Liver (tissue), 9 donors: Measurements from ENCODE around the gene GARIN5A. TPM values are rescaled to one million over a fixed set of nuclear protein-coding genes. Genes with fewer than 3 reads are reported as not detected.
"Not testable (repeated sequence)": the region's sequence is repeated elsewhere in the genome, so short reads cannot be mapped to it uniquely, and the experiment has no call there.

Source experiments
- DNase-seq: peaks from one replicate; pipeline ENCODE4 v3.0.0-alpha.2; 2017; ENCODE audit warnings: low spot score
- H3K27ac ChIP-seq, 2 donors: one replicate each; pipeline ENCODE4 v1.7.0; 2013; ENCODE audit warnings: inconsistent platforms in 2 of 2, low read length in 2 of 2, control low read depth in 1 of 2, low read depth in 1 of 2, mild to moderate bottlenecking in 1 of 2
- H3K27me3 ChIP-seq, 4 donors: one replicate each; pipeline versions ENCODE4 v1.6.1 to v1.7.0; 2013; ENCODE audit warnings: low read length in 3 of 4, inconsistent platforms in 1 of 4, mild to moderate bottlenecking in 1 of 4, moderate library complexity in 1 of 4; ENCODE audit not compliant: control insufficient read depth in 4 of 4, insufficient read depth in 4 of 4
- H3K36me3 ChIP-seq, 4 donors: one replicate each; pipeline versions ENCODE4 v1.6.1 to v1.7.0; 2013; ENCODE audit warnings: low read length in 3 of 4, mild to moderate bottlenecking in 3 of 4, low read depth in 1 of 4, moderate library complexity in 1 of 4; ENCODE audit not compliant: control insufficient read depth in 4 of 4, insufficient read depth in 3 of 4
- H3K4me1 ChIP-seq, 4 donors: one replicate each; pipeline versions ENCODE4 v1.6.1 to v1.7.0; 2013; ENCODE audit warnings: low read length in 3 of 4, mild to moderate bottlenecking in 3 of 4, moderate library complexity in 1 of 4; ENCODE audit not compliant: control insufficient read depth in 4 of 4, insufficient read depth in 4 of 4
- H3K4me3 ChIP-seq, 3 donors: one replicate each; pipeline versions ENCODE4 v1.6.1 to v1.7.0; 2013; ENCODE audit warnings: low read length in 3 of 3, control low read depth in 1 of 3, low read depth in 1 of 3, mild to moderate bottlenecking in 1 of 3
- H3K9ac ChIP-seq, 2 donors: one replicate each; pipeline ENCODE4 v1.7.0; 2013; ENCODE audit warnings: low read length in 2 of 2, mild to moderate bottlenecking in 2 of 2, moderate library complexity in 2 of 2, control low read depth in 1 of 2, low read depth in 1 of 2
- H3K9me3 ChIP-seq, 4 donors: one replicate each; pipeline versions ENCODE4 v1.6.1 to v1.7.0; 2013; ENCODE audit warnings: low read length in 3 of 4; ENCODE audit not compliant: control insufficient read depth in 4 of 4
- EGR1 ChIP-seq, 2 donors: IDR thresholded peaks; 2 replicates each; pipeline ENCODE4 v1.6.1; 2016 to 2018; ENCODE audit warnings: antibody characterized with exemption in 2 of 2, low read depth in 2 of 2
- FOXA1 ChIP-seq: IDR thresholded peaks from 2 replicates; pipeline ENCODE4 v1.6.1; 2016; ENCODE audit warnings: antibody characterized with exemption
- HNF4A ChIP-seq, 2 donors: conservative IDR thresholded peaks; 2 replicates each; pipeline ENCODE4 v1.6.1; 2016; ENCODE audit warnings: antibody characterized with exemption in 2 of 2, mild to moderate bottlenecking in 2 of 2
- JUND ChIP-seq, 2 donors: IDR thresholded peaks; 2 replicates each; pipeline ENCODE4 v1.6.1; 2016; ENCODE audit warnings: antibody characterized with exemption in 2 of 2
- RAD21 ChIP-seq, 2 donors: IDR thresholded peaks; 2 replicates each; pipeline ENCODE4 v1.6.1; 2016; ENCODE audit warnings: antibody characterized with exemption in 2 of 2, mild to moderate bottlenecking in 2 of 2
- RXRA ChIP-seq, 2 donors: IDR thresholded peaks; 2 replicates each; pipeline ENCODE4 v1.6.1; 2017 to 2018; ENCODE audit warnings: antibody characterized with exemption in 2 of 2, mild to moderate bottlenecking in 1 of 2
- TAF1 ChIP-seq: conservative IDR thresholded peaks from 2 replicates; pipeline ENCODE4 v1.6.1; 2016; ENCODE audit warnings: antibody characterized with exemption, mild to moderate bottlenecking
- WGBS: extraction: QIAGEN DNeasy Blood & Tissue Kit; methylation state at CpG from one replicate; pipeline ENCODE4 v1.1.7; 2013; 5-methylcytosine and 5-hydroxymethylcytosine counted together
- polyA plus RNA-seq, 2 donors: library from polyadenylated mRNA; stranded (reverse) in 1 of 2; unstranded in 1 of 2; fragments of 200-250 nt in 1 of 2; fragments of >200 nt in 1 of 2; fragmentation: Nextera tagmentation in 1 of 2; extraction: Ambion mirVana in 1 of 2; gene quantifications; one replicate each; pipeline versions ENCODE4 v1.2.1 to v1.2.3, GENCODE V29; 2013 to 2015
- total RNA-seq, 2 donors: library from RNA; depleted of rRNA; stranded (reverse); fragments of >200 nt; gene quantifications; one replicate each; pipeline ENCODE4 v1.2.3, GENCODE V29; 2014
- TF ChIP-seq, protein P1 (sequence below): fragments of 150-350 bp; IDR thresholded peaks from 2 replicates; pipeline ENCODE4 v1.5.1; 2017; ENCODE audit warnings: improper control_type of control experiment, low read depth, low read length; ENCODE audit not compliant: missing input control
- TF ChIP-seq, protein P2 (sequence below): IDR thresholded peaks from 2 replicates; pipeline ENCODE4 v1.6.1; 2016; ENCODE audit warnings: antibody characterized with exemption
- TF ChIP-seq, protein P3 (sequence below): IDR thresholded peaks from 2 replicates; pipeline ENCODE4 v1.6.1; 2016; ENCODE audit warnings: antibody characterized with exemption
- donor health status: healthy.
- donor health status: healthy.
- donor health status: healthy.
- donor health status: healthy.
- donor health status: healthy.

The GARIN5A gene
- total and polyA plus RNA-seq, 4 donors = 0.42 to 1.7 (median 1.1) TPM

DNA sequence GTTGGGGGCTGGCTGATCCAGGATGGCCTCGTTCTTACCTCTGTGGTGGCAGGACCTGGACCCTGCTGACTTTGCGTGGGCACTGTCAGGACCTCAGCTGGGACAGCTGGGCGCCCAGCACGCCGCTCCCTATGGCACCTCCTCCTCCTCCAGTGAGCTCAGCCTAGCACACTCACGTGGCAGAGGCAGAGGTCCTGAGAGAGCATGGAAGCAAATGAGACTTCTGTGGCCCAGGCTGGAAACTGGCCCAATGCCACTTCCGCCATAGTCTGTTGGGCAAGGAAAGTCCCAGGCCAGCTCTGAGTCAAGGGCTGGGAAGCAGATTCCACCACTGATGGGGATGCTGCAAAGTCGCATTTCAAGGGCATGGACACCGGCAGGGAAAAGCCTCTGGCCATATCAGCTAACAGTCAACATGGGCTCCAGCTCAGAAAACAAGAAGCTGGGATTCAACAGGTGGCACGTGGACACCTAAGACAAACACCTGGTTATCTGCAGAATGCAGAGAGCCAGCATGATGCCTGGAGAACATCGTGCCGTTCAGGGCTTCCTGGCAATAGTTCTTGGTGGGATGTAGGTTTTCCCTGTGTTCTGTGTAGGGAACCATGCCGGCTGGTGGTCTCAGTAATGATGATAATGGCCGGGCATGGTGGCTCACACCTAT, 27.3 kb downstream of the GARIN5A start:
- H3K4me3 ChIP-seq = no peak overlapping the region
- H3K36me3 ChIP-seq = no peaks in the 10 kb centered on the region
- H3K27ac ChIP-seq = no peak overlapping the region
- H3K4me1 ChIP-seq = no peaks in the 10 kb centered on the region
- H3K27me3 ChIP-seq = peaks cover 0 to 2% (median 0%) of the 10 kb centered on the region in 4 donors
- no peak overlapping the region for H3K9ac ChIP-seq
- WGBS = 62% methylated on average over 14 of the region's 14 CpGs
- no peak for TF ChIP-seq JUND (IDR thresholded peaks at IDR 0.05)
- DNase-seq = no peak
- H3K9me3 ChIP-seq = no peaks in the 10 kb centered on the region

DNA sequence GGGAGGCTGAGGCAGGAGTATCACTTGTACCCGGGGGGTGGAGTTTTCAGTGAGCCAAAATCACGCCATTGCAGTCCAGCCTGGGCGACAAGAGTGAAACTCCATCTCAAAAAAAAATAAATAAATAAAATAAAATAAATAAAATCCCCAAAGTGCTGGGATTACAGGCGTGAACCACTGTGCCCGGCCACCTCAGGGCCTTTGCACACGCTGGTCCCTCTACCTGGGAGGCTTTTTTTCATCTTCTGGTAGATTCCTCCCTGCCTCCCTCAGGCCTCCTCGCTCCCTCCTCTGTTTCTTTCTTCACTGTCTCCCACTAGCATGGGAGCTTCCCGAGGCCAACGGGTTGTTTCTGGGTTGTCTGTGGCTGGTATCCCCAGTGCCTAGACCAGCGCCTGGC, 28.9 kb downstream of the GARIN5A start:
- Histone ChIP-seq H3K36me3 (no peaks in the 10 kb centered on the region), H3K27me3 (peaks cover 0 to 2% (median 0%) of the 10 kb centered on the region in 4 donors), H3K27ac (no peak overlapping the region), H3K9me3 (no peaks in the 10 kb centered on the region), H3K4me3 (no peak overlapping the region), H3K9ac (no peak overlapping the region), H3K4me1 (no peaks in the 10 kb centered on the region)
- WGBS = 96% methylated on average over 10 of the region's 10 CpGs
- TF ChIP-seq, protein P1, sequence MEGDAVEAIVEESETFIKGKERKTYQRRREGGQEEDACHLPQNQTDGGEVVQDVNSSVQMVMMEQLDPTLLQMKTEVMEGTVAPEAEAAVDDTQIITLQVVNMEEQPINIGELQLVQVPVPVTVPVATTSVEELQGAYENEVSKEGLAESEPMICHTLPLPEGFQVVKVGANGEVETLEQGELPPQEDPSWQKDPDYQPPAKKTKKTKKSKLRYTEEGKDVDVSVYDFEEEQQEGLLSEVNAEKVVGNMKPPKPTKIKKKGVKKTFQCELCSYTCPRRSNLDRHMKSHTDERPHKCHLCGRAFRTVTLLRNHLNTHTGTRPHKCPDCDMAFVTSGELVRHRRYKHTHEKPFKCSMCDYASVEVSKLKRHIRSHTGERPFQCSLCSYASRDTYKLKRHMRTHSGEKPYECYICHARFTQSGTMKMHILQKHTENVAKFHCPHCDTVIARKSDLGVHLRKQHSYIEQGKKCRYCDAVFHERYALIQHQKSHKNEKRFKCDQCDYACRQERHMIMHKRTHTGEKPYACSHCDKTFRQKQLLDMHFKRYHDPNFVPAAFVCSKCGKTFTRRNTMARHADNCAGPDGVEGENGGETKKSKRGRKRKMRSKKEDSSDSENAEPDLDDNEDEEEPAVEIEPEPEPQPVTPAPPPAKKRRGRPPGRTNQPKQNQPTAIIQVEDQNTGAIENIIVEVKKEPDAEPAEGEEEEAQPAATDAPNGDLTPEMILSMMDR = no peak
- TF ChIP-seq FOXA1 (no peak), JUND (IDR thresholded peaks at IDR 0.05) (no peak), EGR1 (IDR thresholded peaks at IDR 0.05; ENCODE audit: low read depth in 2 of 2) (no peak), TAF1 (no peak), RAD21 (IDR thresholded peaks at IDR 0.05) (no peak)
- TF ChIP-seq, protein P2, sequence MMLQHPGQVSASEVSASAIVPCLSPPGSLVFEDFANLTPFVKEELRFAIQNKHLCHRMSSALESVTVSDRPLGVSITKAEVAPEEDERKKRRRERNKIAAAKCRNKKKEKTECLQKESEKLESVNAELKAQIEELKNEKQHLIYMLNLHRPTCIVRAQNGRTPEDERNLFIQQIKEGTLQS = no peak
- TF ChIP-seq, protein P3, sequence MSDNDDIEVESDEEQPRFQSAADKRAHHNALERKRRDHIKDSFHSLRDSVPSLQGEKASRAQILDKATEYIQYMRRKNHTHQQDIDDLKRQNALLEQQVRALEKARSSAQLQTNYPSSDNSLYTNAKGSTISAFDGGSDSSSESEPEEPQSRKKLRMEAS = no peak
- no peak for DNase-seq

DNA sequence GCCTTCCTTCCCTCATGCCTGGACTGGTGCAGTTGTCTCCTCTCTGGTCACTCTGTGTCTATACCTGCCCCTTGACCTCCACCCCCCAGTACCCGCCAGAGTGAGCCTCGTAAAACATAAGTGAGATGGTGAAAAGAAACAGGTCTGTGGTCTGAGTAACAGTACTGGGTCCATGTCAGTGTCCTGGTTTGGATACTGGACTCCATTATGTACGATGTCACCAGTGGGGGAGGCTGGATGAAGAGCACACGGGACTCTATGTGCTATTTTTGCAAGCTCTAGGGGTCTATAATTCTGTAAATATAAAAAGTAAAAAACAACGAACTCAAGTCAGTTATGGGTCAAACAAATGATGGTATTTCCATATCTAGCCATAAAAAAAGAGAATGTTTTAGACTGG, 29.6 kb downstream of the GARIN5A start:
- WGBS = 86% methylated on average over 5 of the region's 5 CpGs
- DNase-seq = no peak
- Histone ChIP-seq H3K27me3 (peaks cover 0 to 2% (median 0%) of the 10 kb centered on the region in 4 donors), H3K27ac (no peak overlapping the region), H3K4me1 (no peaks in the 10 kb centered on the region), H3K4me3 (no peak overlapping the region), H3K9me3 (no peaks in the 10 kb centered on the region), H3K9ac (no peak overlapping the region), H3K36me3 (no peaks in the 10 kb centered on the region)
- TF ChIP-seq, protein P3 = no peak
- no peak for TF ChIP-seq RXRA (IDR thresholded peaks at IDR 0.05)
- TF ChIP-seq FOXA1 = no peak
- TF ChIP-seq HNF4A (conservative IDR thresholded peaks at IDR 0.05) = no peak

DNA sequence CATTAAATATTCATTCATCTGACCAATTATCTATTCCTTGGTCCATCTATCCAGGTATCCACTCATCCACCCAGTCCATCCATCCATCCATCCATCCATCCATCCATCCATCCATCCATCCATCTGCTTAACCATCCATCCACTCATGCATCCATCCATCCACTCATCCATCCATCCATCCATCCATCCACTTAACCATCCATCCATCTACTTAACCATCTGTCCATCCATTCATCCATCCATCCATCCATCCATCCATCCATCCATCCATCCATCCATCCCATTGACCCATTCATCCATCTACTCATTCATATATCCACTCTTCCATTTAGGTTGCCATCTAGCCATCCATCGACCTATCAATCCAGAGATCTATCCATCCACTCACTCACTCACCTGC, 32.6 kb downstream of the GARIN5A start:
- no peak overlapping the region for H3K27ac ChIP-seq
- WGBS = 60% methylated on average over 1 of the region's 1 CpG
- H3K4me3 ChIP-seq = no peak overlapping the region
- no peak overlapping the region for H3K9ac ChIP-seq
- no peak for TF ChIP-seq JUND (IDR thresholded peaks at IDR 0.05)
- H3K36me3 ChIP-seq = no peaks in the 10 kb centered on the region
- no peaks in the 10 kb centered on the region for H3K9me3 ChIP-seq
- DNase-seq = no peak
- H3K27me3 ChIP-seq = peaks cover 0 to 2% (median 0%) of the 10 kb centered on the region in 4 donors
- no peaks in the 10 kb centered on the region for H3K4me1 ChIP-seq

DNA sequence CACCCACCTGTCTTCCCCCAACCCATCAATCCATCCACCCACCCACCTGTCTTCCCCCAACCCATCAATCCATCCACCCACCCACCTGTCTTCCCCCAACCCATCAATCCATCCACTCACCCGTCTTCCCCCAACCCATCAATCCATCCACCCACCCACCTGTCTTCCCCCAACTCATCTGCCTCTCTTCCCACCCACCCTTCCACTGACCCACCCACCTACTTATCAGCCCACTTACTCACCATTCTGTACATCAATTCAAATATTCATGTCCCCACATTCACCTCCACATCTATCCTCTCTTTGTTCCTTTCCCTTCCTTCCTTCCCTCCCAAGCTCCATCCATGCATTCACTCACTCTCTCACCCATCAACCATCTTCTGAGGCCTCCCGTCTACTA, 37.5 kb downstream of the GARIN5A start:
- H3K27ac ChIP-seq, H3K36me3 ChIP-seq, H3K4me1 ChIP-seq, H3K4me3 ChIP-seq, H3K27me3 ChIP-seq, DNase-seq, H3K9me3 ChIP-seq, H3K9ac ChIP-seq: not testable (repeated sequence)
- WGBS = 82% methylated on average over 2 of the region's 2 CpGs
